GM10266 (cell line): Measurements from ENCODE around the gene CYB561.
"Not testable (repeated sequence)": the region's sequence is repeated elsewhere in the genome, so short reads cannot be mapped to it uniquely, and the experiment has no call there.

Experiments used
- DNase-seq: peaks from one replicate; pipeline ENCODE4 v3.0.0; 2012; ENCODE audit errors: extremely low spot score
- TF ChIP-seq, protein P1 (sequence below): IDR thresholded peaks from 2 replicates; pipeline ENCODE4 v1.5.1; 2012; ENCODE audit warnings: mild to moderate bottlenecking, low read depth; ENCODE audit not compliant: control insufficient read depth, insufficient read depth; ENCODE audit errors: missing control alignments

CYB561 gene

DNA sequence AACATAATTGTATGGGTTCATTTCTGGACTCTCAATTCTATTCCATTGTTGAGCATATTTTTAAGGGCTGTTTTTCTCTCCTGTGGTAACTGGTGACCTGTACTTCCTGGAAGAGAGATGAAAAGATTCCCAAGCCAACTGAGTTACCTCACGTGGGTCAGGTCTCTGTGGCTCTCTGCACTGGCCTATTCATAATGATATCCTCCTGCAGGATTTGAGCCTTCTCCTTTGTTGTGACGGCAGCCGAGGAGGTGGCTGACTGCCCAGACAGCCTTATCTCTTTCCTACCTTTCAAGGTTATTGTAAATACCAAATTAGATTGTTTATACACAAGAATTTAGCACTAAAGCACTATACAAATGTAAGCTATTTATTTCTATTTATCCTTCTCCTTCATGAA is 28.1 kb upstream of the CYB561 start:
- TF ChIP-seq, protein P1, sequence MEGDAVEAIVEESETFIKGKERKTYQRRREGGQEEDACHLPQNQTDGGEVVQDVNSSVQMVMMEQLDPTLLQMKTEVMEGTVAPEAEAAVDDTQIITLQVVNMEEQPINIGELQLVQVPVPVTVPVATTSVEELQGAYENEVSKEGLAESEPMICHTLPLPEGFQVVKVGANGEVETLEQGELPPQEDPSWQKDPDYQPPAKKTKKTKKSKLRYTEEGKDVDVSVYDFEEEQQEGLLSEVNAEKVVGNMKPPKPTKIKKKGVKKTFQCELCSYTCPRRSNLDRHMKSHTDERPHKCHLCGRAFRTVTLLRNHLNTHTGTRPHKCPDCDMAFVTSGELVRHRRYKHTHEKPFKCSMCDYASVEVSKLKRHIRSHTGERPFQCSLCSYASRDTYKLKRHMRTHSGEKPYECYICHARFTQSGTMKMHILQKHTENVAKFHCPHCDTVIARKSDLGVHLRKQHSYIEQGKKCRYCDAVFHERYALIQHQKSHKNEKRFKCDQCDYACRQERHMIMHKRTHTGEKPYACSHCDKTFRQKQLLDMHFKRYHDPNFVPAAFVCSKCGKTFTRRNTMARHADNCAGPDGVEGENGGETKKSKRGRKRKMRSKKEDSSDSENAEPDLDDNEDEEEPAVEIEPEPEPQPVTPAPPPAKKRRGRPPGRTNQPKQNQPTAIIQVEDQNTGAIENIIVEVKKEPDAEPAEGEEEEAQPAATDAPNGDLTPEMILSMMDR, result no peak
- DNase-seq, result no peak

DNA sequence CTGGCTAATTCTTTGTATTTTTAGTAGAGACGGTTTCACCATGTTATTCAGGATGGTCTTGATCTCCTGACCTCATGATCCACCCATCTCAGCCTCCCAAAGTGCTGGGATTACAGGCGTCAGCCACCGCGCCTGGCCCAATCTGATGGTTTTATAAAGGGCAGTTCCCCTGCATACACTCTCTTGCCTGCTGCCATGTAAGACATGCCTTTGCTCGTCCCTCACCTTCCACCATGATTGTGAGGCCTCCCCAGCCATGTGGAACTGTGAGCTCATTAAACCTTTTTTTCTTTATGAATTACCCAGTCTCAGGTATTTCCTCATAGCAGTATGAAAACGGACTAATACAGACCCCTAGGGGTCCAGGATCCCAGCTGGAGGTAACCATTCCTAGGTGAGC is 22.0 kb upstream of the CYB561 start:
- DNase-seq, result not testable (repeated sequence)

DNA sequence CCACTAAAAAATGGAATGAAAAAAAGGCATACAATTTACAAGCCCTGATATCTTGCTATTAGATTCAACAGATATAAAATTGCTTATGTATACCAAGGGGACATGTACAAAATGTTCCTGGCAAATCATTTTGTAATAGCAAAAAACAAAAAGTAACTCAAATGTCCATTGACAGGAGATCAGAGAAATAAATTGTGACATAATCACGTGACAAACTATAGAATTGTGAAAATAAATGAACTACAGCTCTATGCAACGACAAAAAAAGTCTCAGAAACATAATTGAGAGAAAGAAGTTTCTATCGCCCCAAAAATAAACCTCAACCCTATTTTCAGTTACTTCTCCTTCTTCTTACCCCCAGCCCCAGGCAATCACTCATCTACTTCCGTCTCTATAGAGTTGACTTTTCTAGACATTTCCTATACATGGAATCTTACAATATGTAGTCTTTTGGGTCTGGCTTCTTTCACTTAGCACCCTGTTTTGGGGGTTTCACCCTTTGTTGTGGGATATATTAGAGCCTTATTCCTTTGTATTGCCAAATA is 18.7 kb upstream of the CYB561 start:
- no peak for DNase-seq

DNA sequence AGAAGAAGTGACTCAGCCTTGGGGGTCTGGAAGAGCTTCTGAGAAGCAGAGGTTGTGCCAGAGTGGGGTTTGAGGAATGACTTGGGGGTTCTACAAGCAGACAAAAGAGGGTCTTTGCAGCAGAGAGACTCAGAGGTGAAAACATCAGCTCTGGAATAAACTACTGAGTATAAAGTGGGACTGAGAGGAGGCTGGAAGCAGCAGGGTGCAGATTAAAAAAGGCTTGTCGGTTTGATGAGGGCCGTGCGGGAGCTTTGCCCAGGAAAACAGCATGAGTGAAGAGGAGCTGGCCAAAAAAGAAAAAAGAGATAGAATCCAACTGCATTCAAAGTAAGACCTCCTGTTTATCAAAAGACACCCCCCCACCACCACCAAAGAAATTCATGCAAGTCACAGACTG is 17.7 kb upstream of the CYB561 start:
- TF ChIP-seq, protein P1, result no peak
- DNase-seq, result no peak

More for the DNA sequence above, 18.7 kb upstream of the CYB561 start:
- TF ChIP-seq, protein P1, result no peak

DNA sequence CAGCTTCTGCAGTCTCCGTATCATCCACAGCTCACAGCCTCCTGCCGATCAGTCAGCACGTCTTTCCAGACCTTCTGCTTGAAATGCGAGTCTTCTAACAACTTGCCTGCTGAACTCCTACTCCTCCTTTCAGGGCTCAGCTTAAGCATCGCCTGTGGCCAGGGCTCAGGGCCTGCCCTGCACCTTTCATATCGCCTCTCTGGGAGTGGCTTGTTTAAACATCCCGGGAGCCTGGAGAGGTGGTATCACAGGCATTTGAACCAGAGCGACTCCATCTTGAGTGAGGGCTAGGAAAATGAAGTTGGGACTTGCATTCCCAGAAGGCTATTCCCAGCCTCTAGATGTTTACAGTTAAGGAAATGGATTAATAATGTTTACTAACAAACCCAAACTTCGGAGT is 13.9 kb upstream of the CYB561 start:
- TF ChIP-seq, protein P1, result no peak
- DNase-seq, result no peak

DNA sequence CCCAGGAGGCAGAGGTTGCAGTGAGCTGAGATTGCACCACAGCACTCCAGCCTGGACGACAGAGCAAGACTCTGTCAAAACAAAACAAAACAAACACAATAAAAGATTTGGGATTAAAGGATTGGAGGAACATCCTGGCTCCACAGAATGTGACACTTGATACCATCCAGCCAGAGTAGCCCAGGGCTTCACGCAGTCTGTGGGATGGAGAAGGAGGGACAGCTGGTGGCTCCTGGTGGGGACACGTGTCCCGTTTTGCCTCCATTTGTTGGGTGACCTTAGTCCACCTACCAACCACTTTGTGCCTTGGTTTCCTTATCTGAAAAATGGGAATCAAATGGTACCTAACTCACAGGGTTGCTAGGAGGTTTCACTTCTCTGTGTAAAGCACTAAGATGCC is 12.4 kb upstream of the CYB561 start:
- TF ChIP-seq, protein P1, result no peak
- no peak for DNase-seq

DNA sequence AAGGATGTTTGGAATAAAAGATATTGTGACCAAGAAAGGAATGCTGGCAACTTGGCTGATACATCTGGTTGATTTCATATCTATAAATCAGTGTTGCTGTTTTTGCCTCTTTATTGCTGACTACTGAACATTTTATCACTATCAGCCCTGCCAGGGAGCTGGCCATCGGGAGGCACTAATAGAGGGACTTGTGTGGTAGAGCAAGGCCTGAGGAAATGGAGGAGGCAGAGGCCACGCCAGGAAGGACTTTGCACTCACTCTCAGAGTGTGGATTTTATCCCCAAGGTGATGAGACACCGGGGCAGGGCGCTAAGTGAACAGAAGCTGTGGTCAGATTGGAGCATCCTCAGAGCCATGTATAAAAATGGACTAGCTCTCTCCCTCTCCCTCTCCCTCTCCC is 9.3 kb upstream of the CYB561 start:
- no peak for DNase-seq
- TF ChIP-seq, protein P1, result no peak

DNA sequence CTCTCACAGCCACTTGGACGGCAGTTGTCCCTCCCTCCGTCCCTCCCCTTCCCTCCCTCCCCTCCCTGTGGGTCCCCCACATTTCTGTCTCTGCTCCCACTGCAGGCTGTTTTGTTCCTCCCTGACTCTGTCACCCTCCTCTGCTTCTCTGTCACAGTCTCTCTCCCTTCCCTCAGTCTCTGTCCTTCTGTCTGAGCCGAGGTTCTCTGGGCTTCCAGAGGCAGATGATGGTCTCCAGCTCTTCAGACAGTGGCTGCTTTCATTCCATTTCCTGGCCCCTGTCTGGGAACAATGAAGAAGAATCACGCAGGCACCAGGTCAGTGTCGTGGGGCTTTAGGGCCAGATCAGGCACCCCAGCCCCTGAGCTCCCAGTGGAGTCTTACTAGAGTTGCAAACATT is 8.8 kb upstream of the CYB561 start:
- TF ChIP-seq, protein P1, result no peak
- no peak for DNase-seq

DNA sequence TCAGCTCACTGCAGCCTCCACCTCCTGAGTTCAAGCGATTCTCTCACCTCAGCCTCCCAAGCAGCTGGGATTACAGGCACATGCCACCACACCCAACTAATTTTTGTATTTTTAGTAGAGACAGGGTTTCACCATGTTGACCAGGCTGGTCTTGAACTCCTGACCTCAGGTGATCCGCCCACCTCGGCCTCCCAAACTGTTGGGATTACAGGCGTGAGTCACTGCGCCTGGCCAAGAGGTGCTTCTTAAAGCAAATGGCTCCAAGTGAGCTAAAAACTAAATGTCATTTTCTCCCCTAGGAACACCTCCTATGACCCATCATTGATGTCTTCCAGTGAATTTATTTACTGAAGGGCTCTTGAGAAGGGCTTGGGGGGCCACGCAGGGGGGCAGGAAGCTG is 8.3 kb upstream of the CYB561 start:
- not testable (repeated sequence) for DNase-seq
